Calu3 (cell line): ENCODE data around the gene PGC. TPM values are rescaled to one million over a fixed set of nuclear protein-coding genes. Genes with fewer than 3 reads are reported as not detected.

Experiments used
- BruUV-seq: library from RNA; stranded (reverse); fragments of 400-500 nt; replicated peaks from 2 replicates; lab custom pipeline; 2021; lab: Mats Ljungman, UMichigan
- CTCF ChIA-PET: fragments of 300-600 bp; sonication (Branson Sonifier 250); formaldehyde crosslinking; loops from one replicate; lab custom pipeline; 2022; ENCODE audit warnings: antibody characterized with exemption; lab: Charles Lee
- DNase-seq: peaks from one replicate; pipeline ENCODE4 v3.0.0; 2022
- H3K27ac Mint-ChIP-seq: one replicate; pipeline ENCODE4 v1.8.0; 2022; ENCODE audit warnings: mixed read lengths; ENCODE audit not compliant: unreplicated experiment
- H3K27me3 Mint-ChIP-seq: one replicate; pipeline ENCODE4 v1.8.0; 2022; ENCODE audit warnings: mixed read lengths; ENCODE audit not compliant: unreplicated experiment
- H3K36me3 Mint-ChIP-seq: one replicate; pipeline ENCODE4 v1.8.0; 2022; ENCODE audit warnings: mild to moderate bottlenecking, moderate library complexity, mixed read lengths; ENCODE audit not compliant: insufficient read depth, unreplicated experiment
- H3K4me1 Mint-ChIP-seq: one replicate; pipeline ENCODE4 v1.8.0; 2022; ENCODE audit warnings: mild to moderate bottlenecking, low read depth, mixed read lengths; ENCODE audit not compliant: unreplicated experiment
- H3K4me3 Mint-ChIP-seq: one replicate; pipeline ENCODE4 v1.8.0; 2022; ENCODE audit warnings: mild to moderate bottlenecking, low read depth, moderate library complexity, mixed read lengths; ENCODE audit not compliant: unreplicated experiment
- H3K9me3 Mint-ChIP-seq: one replicate; pipeline ENCODE4 v1.8.0; 2022; ENCODE audit warnings: low read depth, mixed read lengths; ENCODE audit not compliant: unreplicated experiment
- intact Hi-C: fragments of 100-400 bp; cut with micrococcal nuclease; formaldehyde crosslinking; loops from one replicate; pipeline ENCODE4 v1.10.0; 2022; ENCODE audit not compliant: unreplicated experiment
- total RNA-seq: library from RNA; stranded (reverse); gene quantifications from 2 replicates; pipeline ENCODE4 v1.2.3, GENCODE V29; 2022
- TF ChIP-seq, protein P1 (sequence below): fragments of 200-600 bp; IDR thresholded peaks from one replicate; pipeline ENCODE4 v1.8.0; 2022; ENCODE audit warnings: antibody characterized with exemption; ENCODE audit not compliant: unreplicated experiment

PGC gene
- total RNA-seq, 1 experiment from 2014 or later, result not detected

DNA sequence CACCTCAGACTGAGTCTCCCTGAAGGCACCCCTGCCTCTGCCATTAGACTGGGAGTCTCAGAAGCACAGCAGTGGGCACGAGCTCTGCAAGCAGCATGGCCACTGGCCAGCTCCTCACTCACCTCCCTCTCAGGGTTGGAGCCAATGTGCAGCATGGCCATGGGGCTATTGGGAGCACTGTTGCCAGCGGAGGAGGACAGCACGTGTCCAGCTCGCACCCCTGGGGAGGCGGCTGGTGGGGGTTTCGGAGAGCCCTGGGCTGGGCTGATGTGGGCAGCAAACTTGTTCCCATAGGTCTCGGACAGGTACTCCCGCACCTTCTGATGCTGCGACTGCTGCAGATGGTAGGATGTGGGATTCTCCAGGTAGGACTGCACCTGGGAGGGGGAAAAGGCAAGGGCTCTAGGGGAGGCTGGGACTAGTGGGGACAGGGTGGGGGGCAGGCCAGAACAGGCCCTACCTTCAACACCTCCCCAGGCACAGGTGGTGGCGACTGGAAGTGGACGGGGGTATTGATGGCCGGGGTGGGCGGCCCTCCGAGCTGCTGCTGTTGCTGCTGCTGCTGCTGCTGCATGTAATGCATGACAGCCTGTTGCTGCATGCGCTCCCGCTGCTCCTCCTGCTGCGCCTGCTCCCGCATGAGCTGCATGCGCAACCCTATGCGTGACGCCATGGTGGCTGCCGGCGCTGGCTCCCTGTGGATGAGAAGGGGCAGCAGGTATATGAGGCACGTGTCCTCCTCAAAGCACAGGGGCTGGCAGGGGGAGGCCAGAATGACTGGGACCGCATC is 56.5 kb downstream of the PGC start:
- BruUV-seq, result no TSS peak
- no peak for DNase-seq
- no peak overlapping the region for H3K27ac Mint-ChIP-seq
- H3K36me3 Mint-ChIP-seq, result no peaks in the 10 kb centered on the region
- peaks cover 18% of the 10 kb centered on the region for H3K4me1 Mint-ChIP-seq
- intact Hi-C loops, result no loop called here
- H3K27me3 Mint-ChIP-seq, result no peaks in the 10 kb centered on the region
- TF ChIP-seq, protein P1, sequence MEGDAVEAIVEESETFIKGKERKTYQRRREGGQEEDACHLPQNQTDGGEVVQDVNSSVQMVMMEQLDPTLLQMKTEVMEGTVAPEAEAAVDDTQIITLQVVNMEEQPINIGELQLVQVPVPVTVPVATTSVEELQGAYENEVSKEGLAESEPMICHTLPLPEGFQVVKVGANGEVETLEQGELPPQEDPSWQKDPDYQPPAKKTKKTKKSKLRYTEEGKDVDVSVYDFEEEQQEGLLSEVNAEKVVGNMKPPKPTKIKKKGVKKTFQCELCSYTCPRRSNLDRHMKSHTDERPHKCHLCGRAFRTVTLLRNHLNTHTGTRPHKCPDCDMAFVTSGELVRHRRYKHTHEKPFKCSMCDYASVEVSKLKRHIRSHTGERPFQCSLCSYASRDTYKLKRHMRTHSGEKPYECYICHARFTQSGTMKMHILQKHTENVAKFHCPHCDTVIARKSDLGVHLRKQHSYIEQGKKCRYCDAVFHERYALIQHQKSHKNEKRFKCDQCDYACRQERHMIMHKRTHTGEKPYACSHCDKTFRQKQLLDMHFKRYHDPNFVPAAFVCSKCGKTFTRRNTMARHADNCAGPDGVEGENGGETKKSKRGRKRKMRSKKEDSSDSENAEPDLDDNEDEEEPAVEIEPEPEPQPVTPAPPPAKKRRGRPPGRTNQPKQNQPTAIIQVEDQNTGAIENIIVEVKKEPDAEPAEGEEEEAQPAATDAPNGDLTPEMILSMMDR, result no peak
- no peaks in the 10 kb centered on the region for H3K9me3 Mint-ChIP-seq
- H3K4me3 Mint-ChIP-seq, result no peak overlapping the region
- CTCF ChIA-PET, result interaction anchor here (0.8 kb wide), 1 partner anchor 28 kb away, joined by 11 read pairs; no protein-coding TSS in a partner anchor

DNA sequence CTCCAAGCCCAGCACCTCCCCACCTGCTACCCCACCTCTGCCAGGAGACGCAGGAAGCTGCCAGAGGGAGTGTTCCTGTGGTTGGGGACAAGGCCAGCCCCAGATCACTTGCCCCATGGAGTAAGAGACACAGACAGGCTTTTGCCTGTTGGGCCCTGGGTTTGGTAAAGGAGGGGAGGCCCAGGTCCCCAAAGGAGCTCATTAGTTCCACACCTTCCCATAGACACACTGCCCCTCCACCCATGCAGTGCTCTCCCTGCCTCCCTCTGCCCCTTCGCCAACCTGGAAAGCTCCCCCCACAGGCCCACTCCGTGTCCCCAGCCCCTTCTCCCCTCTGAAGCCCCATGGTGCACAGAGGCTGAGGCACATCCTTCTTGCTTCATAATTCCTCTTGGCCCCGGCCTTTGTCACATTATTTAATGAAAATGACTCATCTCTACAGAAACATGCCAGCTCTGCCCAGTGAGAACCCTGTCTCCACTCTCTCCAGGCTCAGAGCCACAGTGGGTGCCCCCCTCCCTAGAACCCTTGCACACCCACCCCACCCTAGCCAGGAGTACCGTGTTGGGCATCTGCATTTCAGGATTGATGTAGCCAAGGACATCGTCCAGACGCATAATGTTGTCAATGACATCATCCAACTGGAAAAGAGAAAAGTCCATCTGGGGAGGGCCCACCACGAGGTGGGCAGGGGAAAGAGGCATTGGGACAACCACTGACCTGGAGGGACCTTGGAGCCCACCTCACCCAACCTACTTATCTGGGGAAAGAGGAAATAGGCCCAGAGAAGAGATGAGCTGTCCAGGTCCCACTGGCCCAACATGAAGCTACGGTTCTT is 57.8 kb downstream of the PGC start:
- DNase-seq, result no peak
- CTCF ChIA-PET, result interaction anchor here (0.5 to 1.4 kb wide), 4 partner anchors 17 to 111 kb away, joined by 3 to 4 read pairs (median 3); no protein-coding TSS in a partner anchor
- Mint-ChIP-seq H3K27me3 (no peaks in the 10 kb centered on the region), H3K4me1 (peaks cover 9% of the 10 kb centered on the region), H3K4me3 (no peak overlapping the region), H3K36me3 (no peaks in the 10 kb centered on the region), H3K9me3 (no peaks in the 10 kb centered on the region), H3K27ac (no peak overlapping the region)
- intact Hi-C loops, result no loop called here
- BruUV-seq, result no TSS peak
- TF ChIP-seq, protein P1, result no peak

DNA sequence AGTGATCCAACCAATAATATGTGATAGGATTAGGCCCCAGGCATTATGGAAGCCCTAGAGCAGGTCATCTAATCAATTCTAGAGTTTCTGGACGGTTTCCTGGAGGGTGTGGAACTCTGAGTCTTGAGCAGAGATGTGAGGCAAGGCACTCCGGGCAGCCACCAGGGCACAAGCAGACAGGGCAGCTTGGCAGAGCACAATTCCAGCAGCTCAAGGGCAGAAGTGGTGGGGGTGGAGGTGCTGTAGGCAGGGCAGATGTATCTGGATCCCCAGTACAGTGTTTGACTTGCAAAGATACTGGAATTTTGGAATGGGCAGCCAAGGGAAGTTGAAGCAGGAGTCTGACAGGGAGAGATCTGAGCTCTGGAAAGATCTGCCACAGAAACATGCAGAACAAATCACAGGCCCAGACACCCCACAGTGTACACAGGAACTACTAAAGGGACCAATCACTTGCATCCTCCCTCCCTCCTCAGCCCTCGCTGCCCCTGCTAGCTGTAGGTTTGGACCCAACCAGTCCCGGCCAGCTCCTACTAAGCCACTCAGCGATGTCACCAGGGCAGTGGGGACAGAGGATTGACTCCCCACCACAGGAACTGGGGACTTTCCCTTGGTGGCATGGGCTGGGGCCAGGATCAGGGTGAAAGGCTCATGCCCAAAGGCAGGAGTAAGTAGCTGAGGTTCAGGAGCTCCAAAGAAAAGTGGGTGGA is 58.8 kb downstream of the PGC start:
- Mint-ChIP-seq H3K4me1 (peaks cover 9% of the 10 kb centered on the region), H3K4me3 (no peak overlapping the region), H3K27me3 (no peaks in the 10 kb centered on the region), H3K27ac (no peak overlapping the region), H3K9me3 (no peaks in the 10 kb centered on the region), H3K36me3 (peaks cover 4% of the 10 kb centered on the region)
- BruUV-seq, result no TSS peak
- intact Hi-C loops, result no loop called here
- TF ChIP-seq, protein P1, result no peak
- CTCF ChIA-PET, result interaction anchor here (0.5 to 1.4 kb wide), 3 partner anchors 18 to 110 kb away, joined by 3 to 4 read pairs (median 3); no protein-coding TSS in a partner anchor
- DNase-seq, result no peak
